Hepatocyte (in vitro differentiated cells): ENCODE measurements around the gene TNFRSF1A. TPM values are rescaled to one million over a fixed set of nuclear protein-coding genes. Genes with fewer than 3 reads are reported as not detected.

Experiments
- DNase-seq: peaks from one replicate; pipeline ENCODE4 v3.0.0-alpha.2; 2016; ENCODE audit warnings: low spot score
- H2AFZ ChIP-seq: fragments of 200-600 bp; sonication (generic); 2 replicates; pipeline ENCODE4 v1.6.0; 2016; ENCODE audit warnings: antibody characterized with exemption, mild to moderate bottlenecking
- H3K27ac ChIP-seq: fragments of 200-600 bp; sonication (generic); 2 replicates; pipeline ENCODE4 v1.5.1; 2016; ENCODE audit warnings: mild to moderate bottlenecking
- H3K27me3 ChIP-seq: fragments of 200-600 bp; sonication (generic); 2 replicates; pipeline ENCODE4 v1.6.1; 2016
- H3K36me3 ChIP-seq: fragments of 200-600 bp; sonication (generic); replicated peaks from 2 replicates; pipeline ENCODE4 v1.5.1; 2016; ENCODE audit warnings: low read depth; ENCODE audit not compliant: insufficient read depth
- H3K4me1 ChIP-seq: fragments of 200-600 bp; sonication (generic); 2 replicates; pipeline ENCODE4 v1.5.1; 2016; ENCODE audit warnings: mild to moderate bottlenecking, moderate library complexity; ENCODE audit not compliant: insufficient read depth
- H3K4me2 ChIP-seq: fragments of 200-600 bp; sonication (generic); 2 replicates; pipeline ENCODE4 v1.6.0; 2016
- H3K4me3 ChIP-seq: fragments of 200-600 bp; sonication (generic); 2 replicates; pipeline ENCODE4 v1.5.1; 2016; ENCODE audit warnings: mild to moderate bottlenecking
- H3K79me2 ChIP-seq: fragments of 200-600 bp; sonication (generic); 2 replicates; pipeline ENCODE4 v1.6.0; 2017; ENCODE audit warnings: mild to moderate bottlenecking
- H3K9me2 ChIP-seq: fragments of 200-600 bp; sonication (generic); replicated peaks from 2 replicates; pipeline ENCODE4 v1.6.0; 2017; ENCODE audit warnings: mild to moderate bottlenecking; ENCODE audit not compliant: insufficient read depth
- H3K9me3 ChIP-seq: fragments of 200-600 bp; sonication (generic); 2 replicates; pipeline ENCODE4 v1.5.1; 2016; ENCODE audit warnings: low read depth, mild to moderate bottlenecking
- H4K20me1 ChIP-seq: fragments of 200-600 bp; sonication (generic); 2 replicates; pipeline ENCODE4 v1.6.0; 2016; ENCODE audit warnings: mild to moderate bottlenecking; ENCODE audit not compliant: insufficient read depth, poor library complexity, severe bottlenecking
- CTCF ChIP-seq: fragments of 200-600 bp; sonication (generic); IDR thresholded peaks from 2 replicates; pipeline ENCODE4 v1.5.1; 2016; ENCODE audit warnings: antibody characterized with exemption, mild to moderate bottlenecking; ENCODE audit not compliant: poor library complexity
- EZH2 ChIP-seq: fragments of 200-600 bp; sonication (generic); IDR thresholded peaks from 2 replicates; pipeline ENCODE4 v1.6.1; 2016; ENCODE audit warnings: antibody characterized with exemption, mild to moderate bottlenecking, borderline replicate concordance
- EZH2phosphoT487 ChIP-seq: fragments of 200-600 bp; sonication (generic); IDR thresholded peaks from one replicate; pipeline ENCODE4 v1.6.1; 2018; ENCODE audit warnings: antibody characterized with exemption, mild to moderate bottlenecking, low read depth, moderate library complexity; ENCODE audit not compliant: unreplicated experiment, severe bottlenecking
- WGBS: methylation state at CpG from one replicate; pipeline ENCODE4 v1.1.6; 2016; ENCODE audit warnings: low lambda C conversion rate; ENCODE audit errors: missing lambda C conversion rate; 5-methylcytosine and 5-hydroxymethylcytosine counted together
- polyA plus RNA-seq: library from polyadenylated mRNA; unstranded; fragments of >200 nt; fragmentation: Nextera tagmentation; extraction: Ambion mirVana; gene quantifications from 2 replicates; pipeline ENCODE4 v1.2.1, GENCODE V29; 2016
- total RNA-seq: library from RNA; depleted of rRNA; stranded (reverse); fragments of >200 nt; gene quantifications from 2 replicates; pipeline ENCODE4 v1.2.3, GENCODE V29; 2014

TNFRSF1A gene
- total and polyA plus RNA-seq, 2 experiments from 2014 or later: 147 to 168 TPM

- TF ChIP-seq EZH2phosphoT487 (no peak), EZH2 (no peak), CTCF (no peak)
- no peaks in the 10 kb centered on the region for H4K20me1 ChIP-seq
- DNase-seq: no peak
- no peaks in the 10 kb centered on the region for H3K27me3 ChIP-seq
- no peaks in the 10 kb centered on the region for H3K79me2 ChIP-seq
- no peaks in the 10 kb centered on the region for H3K9me2 ChIP-seq
- H3K4me1 ChIP-seq: no peaks in the 10 kb centered on the region
- no peak overlapping the region for H3K4me2 ChIP-seq
- WGBS: 87% methylated on average over 9 of the region's 9 CpGs
- H3K36me3 ChIP-seq: no peaks in the 10 kb centered on the region
- H3K9me3 ChIP-seq: no peaks in the 10 kb centered on the region
- H2AFZ ChIP-seq: no peak overlapping the region
- no peak overlapping the region for H3K4me3 ChIP-seq
- H3K27ac ChIP-seq: no peak overlapping the region
These were observed 10.6 kb upstream of the TNFRSF1A start for GRCh38 chr12:6352193-6353173.

- no peak overlapping the region for H3K4me2 ChIP-seq
- no peaks in the 10 kb centered on the region for H3K36me3 ChIP-seq
- H3K9me2 ChIP-seq: no peaks in the 10 kb centered on the region
- no peaks in the 10 kb centered on the region for H3K9me3 ChIP-seq
- no peak for DNase-seq
- H2AFZ ChIP-seq: no peak overlapping the region
- H3K27ac ChIP-seq: no peak overlapping the region
- H3K27me3 ChIP-seq: no peaks in the 10 kb centered on the region
- no peak for TF ChIP-seq EZH2
- TF ChIP-seq EZH2phosphoT487: no peak
- no peak for TF ChIP-seq CTCF
- H3K79me2 ChIP-seq: no peaks in the 10 kb centered on the region
- H3K4me1 ChIP-seq: peaks cover 5% of the 10 kb centered on the region
- no peak overlapping the region for H3K4me3 ChIP-seq
- H4K20me1 ChIP-seq: no peaks in the 10 kb centered on the region
- WGBS: 93% methylated on average over 5 of the region's 5 CpGs
These were observed 9.7 kb upstream of the TNFRSF1A start for GRCh38 chr12:6351622-6352021.

GRCh38 chr12:6347367-6348338 lies 5.8 kb upstream of the TNFRSF1A start:
- no peaks in the 10 kb centered on the region for H3K9me3 ChIP-seq
- H2AFZ ChIP-seq: no peak overlapping the region
- H3K4me2 ChIP-seq: no peak overlapping the region
- WGBS: 90% methylated on average over 18 of the region's 19 CpGs
- H4K20me1 ChIP-seq: no peaks in the 10 kb centered on the region
- no peak overlapping the region for H3K4me3 ChIP-seq
- no peak for DNase-seq
- peaks cover 3% of the 10 kb centered on the region for H3K79me2 ChIP-seq
- no peaks in the 10 kb centered on the region for H3K36me3 ChIP-seq
- H3K9me2 ChIP-seq: no peaks in the 10 kb centered on the region
- H3K27me3 ChIP-seq: no peaks in the 10 kb centered on the region
- H3K27ac ChIP-seq: peak overlapping the region; percentile 58
- TF ChIP-seq EZH2phosphoT487 (no peak), CTCF (no peak), EZH2 (no peak)
- peaks cover 22% of the 10 kb centered on the region for H3K4me1 ChIP-seq
